IMR-90 (cell line): ENCODE results near the gene LDB1. TPM values are rescaled to one million over a fixed set of nuclear protein-coding genes. Genes with fewer than 3 reads are reported as not detected.

Source experiments
- ATAC-seq: fragments of 200-7000 bp; cut with Tn5 transposase; 2 replicates; pipeline ENCODE4 v1.9.1; 2020; ENCODE audit warnings: low read depth, mild to moderate bottlenecking, moderate library complexity
- Bru-seq: library from RNA; stranded (reverse); fragments of 400-500 nt; gene quantifications from one replicate; lab custom pipeline; 2021; lab: Mats Ljungman, UMichigan
- BruChase-seq, 2 experiments: library from RNA; stranded (reverse); fragments of 400-500 nt; gene quantifications; one replicate each; lab custom pipeline; 2021; lab: Mats Ljungman, UMichigan
- BruUV-seq: library from RNA; stranded (reverse); fragments of 400-500 nt; replicated peaks from 2 replicates; lab custom pipeline; 2021; lab: Mats Ljungman, UMichigan
- CTCF ChIA-PET: fragments of 300-600 bp; formaldehyde crosslinking; extraction: SDS; loops from one replicate; lab custom pipeline; 2021; ENCODE audit warnings: antibody characterized with exemption; lab: Yijun Ruan, JAX
- POLR2A ChIA-PET: fragments of 300-600 bp; sonication (Branson Sonifier 250); formaldehyde crosslinking; loops from one replicate; lab custom pipeline; 2022; ENCODE audit warnings: antibody characterized with exemption; ENCODE audit not compliant: unreplicated experiment; lab: Charles Lee
- DNase-seq: peaks from one replicate; pipeline ENCODE4 v3.0.0; 2013
- H2AFZ ChIP-seq: replicated peaks from 2 replicates; pipeline ENCODE3; 2013; ENCODE audit warnings: low read length, mild to moderate bottlenecking; ENCODE audit not compliant: poor library complexity
- H2AK5ac ChIP-seq: 2 replicates; pipeline ENCODE4 v1.6.1; 2013; ENCODE audit warnings: low read depth, low read length, inconsistent platforms
- H2AK9ac ChIP-seq: replicated peaks from 2 replicates; pipeline ENCODE3; 2013; ENCODE audit warnings: mild to moderate bottlenecking, low read depth, low read length, moderate library complexity; ENCODE audit not compliant: poor library complexity
- H2BK120ac ChIP-seq: 2 replicates; pipeline ENCODE4 v1.6.1; 2013; ENCODE audit warnings: low read depth, low read length, inconsistent platforms
- H2BK15ac ChIP-seq: 3 replicates; pipeline ENCODE4 v1.6.1; 2013; ENCODE audit warnings: low read depth, low read length, inconsistent platforms
- H2BK20ac ChIP-seq: 2 replicates; pipeline ENCODE4 v1.6.1; 2013; ENCODE audit warnings: low read depth, mild to moderate bottlenecking, inconsistent platforms, low read length, moderate library complexity
- H2BK5ac ChIP-seq: 2 replicates; pipeline ENCODE4 v1.6.1; 2013; ENCODE audit warnings: mild to moderate bottlenecking, low read depth, low read length, inconsistent platforms; ENCODE audit not compliant: poor library complexity, severe bottlenecking
- H3K14ac ChIP-seq: replicated peaks from 2 replicates; pipeline ENCODE4 v1.6.1; 2013; ENCODE audit warnings: low read depth, low read length, inconsistent platforms
- H3K18ac ChIP-seq: 2 replicates; pipeline ENCODE4 v1.6.1; 2013; ENCODE audit warnings: low read depth, low read length, control low read depth
- H3K23ac ChIP-seq: 2 replicates; pipeline ENCODE4 v1.6.1; 2013; ENCODE audit warnings: low read depth, low read length, inconsistent platforms
- H3K27ac ChIP-seq: 2 replicates; pipeline ENCODE4 v1.5.1; 2013; ENCODE audit warnings: mild to moderate bottlenecking, control low read depth, low read length; ENCODE audit not compliant: insufficient read depth
- H3K27me3 ChIP-seq: 2 replicates; pipeline ENCODE4 v1.6.1; 2013; ENCODE audit warnings: low read length; ENCODE audit not compliant: control insufficient read depth, insufficient read depth
- H3K36me3 ChIP-seq: 2 replicates; pipeline ENCODE4 v1.6.1; 2013; ENCODE audit warnings: low read length, mixed read lengths; ENCODE audit not compliant: control insufficient read depth, insufficient read depth
- H3K4ac ChIP-seq: 2 replicates; pipeline ENCODE4 v1.6.1; 2013; ENCODE audit warnings: low read depth, low read length, inconsistent platforms
- H3K4me1 ChIP-seq: 2 replicates; pipeline ENCODE4 v1.6.1; 2013; ENCODE audit warnings: low read length, mixed read lengths; ENCODE audit not compliant: control insufficient read depth, insufficient read depth
- H3K4me2 ChIP-seq: 2 replicates; pipeline ENCODE4 v1.6.1; 2013; ENCODE audit warnings: low read depth, mild to moderate bottlenecking, control low read depth, low read length, moderate library complexity
- H3K4me3 ChIP-seq: 2 replicates; pipeline ENCODE4 v1.5.1; 2013; ENCODE audit warnings: low read depth, mild to moderate bottlenecking, control low read depth, low read length, moderate library complexity; ENCODE audit not compliant: insufficient read depth
- H3K56ac ChIP-seq: 2 replicates; pipeline ENCODE4 v1.6.1; 2013; ENCODE audit warnings: low read length, inconsistent platforms; ENCODE audit not compliant: insufficient read depth; ENCODE audit errors: extremely low read depth
- H3K79me1 ChIP-seq, 2 experiments: 2 replicates each; pipeline ENCODE4 v1.6.1; 2013; ENCODE audit warnings: low read length in 2 of 2, inconsistent platforms in 1 of 2, low read depth in 1 of 2
- H3K9ac ChIP-seq: 2 replicates; pipeline ENCODE4 v1.6.1; 2013; ENCODE audit warnings: low read depth, low read length, control low read depth
- H3K9me1 ChIP-seq: 2 replicates; pipeline ENCODE4 v1.6.1; 2013; ENCODE audit warnings: low read length, inconsistent platforms; ENCODE audit not compliant: insufficient read depth
- H3K9me3 ChIP-seq: 2 replicates; pipeline ENCODE4 v1.6.1; 2013; ENCODE audit warnings: low read length; ENCODE audit not compliant: control insufficient read depth, insufficient read depth
- H4K20me1 ChIP-seq: 2 replicates; pipeline ENCODE4 v1.6.1; 2013; ENCODE audit warnings: low read length, inconsistent platforms; ENCODE audit not compliant: insufficient read depth
- H4K5ac ChIP-seq: 2 replicates; pipeline ENCODE4 v1.6.1; 2013; ENCODE audit warnings: mild to moderate bottlenecking, low read depth, low read length, control low read depth
- H4K8ac ChIP-seq, 2 experiments: 2 replicates each; pipeline ENCODE4 v1.6.1; 2013; ENCODE audit warnings: low read depth in 2 of 2, low read length in 2 of 2, control low read depth in 1 of 2, inconsistent platforms in 1 of 2
- H4K91ac ChIP-seq: 2 replicates; pipeline ENCODE4 v1.6.1; 2013; ENCODE audit warnings: low read depth, low read length, inconsistent platforms; ENCODE audit not compliant: insufficient read depth
- BHLHE40 ChIP-seq: fragments of 150-350 bp; IDR thresholded peaks from 2 replicates; pipeline ENCODE4 v1.6.1; 2016; ENCODE audit warnings: mild to moderate bottlenecking, low read depth, low read length
- CEBPB ChIP-seq: IDR thresholded peaks from 2 replicates; pipeline ENCODE4 v1.6.1; 2012; ENCODE audit warnings: low read depth, low read length, improper control_type of control experiment
- MAFK ChIP-seq: IDR thresholded peaks from 2 replicates; pipeline ENCODE4 v1.6.1; 2012; ENCODE audit warnings: low read depth, low read length, improper control_type of control experiment
- MAZ ChIP-seq: IDR thresholded peaks from 2 replicates; pipeline ENCODE4 v1.6.1; 2012; ENCODE audit warnings: low read depth, mild to moderate bottlenecking, low read length, improper control_type of control experiment, moderate library complexity, borderline replicate concordance
- MXI1 ChIP-seq: IDR thresholded peaks from 2 replicates; pipeline ENCODE4 v1.6.1; 2012; ENCODE audit warnings: low read depth, mild to moderate bottlenecking, low read length, moderate library complexity, borderline replicate concordance
- POLR2A ChIP-seq: IDR thresholded peaks from 2 replicates; pipeline ENCODE4 v1.6.1; 2012; ENCODE audit warnings: mild to moderate bottlenecking, low read depth, low read length
- RCOR1 ChIP-seq: IDR thresholded peaks from 2 replicates; pipeline ENCODE4 v1.6.1; 2012; ENCODE audit warnings: mild to moderate bottlenecking, low read length, improper control_type of control experiment; ENCODE audit not compliant: insufficient replicate concordance
- SMC3 ChIP-seq: fragments of 150-350 bp; IDR thresholded peaks from 2 replicates; pipeline ENCODE4 v1.6.1; 2016; ENCODE audit warnings: low read depth, mild to moderate bottlenecking, antibody characterized with exemption, low read length, moderate library complexity
- WGBS, 2 experiments: methylation state at CpG; one replicate each; pipeline versions ENCODE4 v1.1.5 to v1.1.7; 2013; ENCODE audit warnings: missing lambda C conversion rate in 2 of 2; ENCODE audit not compliant: insufficient read length in 1 of 2; ENCODE audit errors: extremely low coverage in 2 of 2; 5-methylcytosine and 5-hydroxymethylcytosine counted together
- dilution Hi-C: fragments of 300-500 bp; cut with HindIII; formaldehyde crosslinking; loops from one replicate; pipeline ENCODE4 v1.14.3; 2018; ENCODE audit warnings: low sequenced_read_pairs; ENCODE audit not compliant: unreplicated experiment
- in situ Hi-C: fragments of 300-500 bp; cut with MboI; formaldehyde crosslinking; loops from 3 replicates; pipeline ENCODE4 v1.14.3; 2019; ENCODE audit warnings: low sequenced_read_pairs, inconsistent platforms, mixed read lengths
- intact Hi-C: fragments of 100-400 bp; cut with micrococcal nuclease; formaldehyde crosslinking; loops from 2 replicates; pipeline ENCODE4 v1.10.0; 2022
- long read RNA-seq: library from polyadenylated mRNA; unstranded; transcript quantifications from one replicate; pipeline ENCODE4 v2.0.0, GENCODE V29; 2021; ENCODE audit not compliant: unreplicated experiment
- polyA plus RNA-seq, 3 experiments: library from polyadenylated mRNA; depleted of rRNA; stranded (reverse); fragments of >200 nt; gene quantifications; 2 replicates each; pipeline ENCODE4 v1.2.3, GENCODE V29; 2012; ENCODE audit warnings: low replicate concordance in 1 of 3
- total RNA-seq: library from RNA; depleted of rRNA; stranded (reverse); fragments of >200 nt; gene quantifications from 2 replicates; pipeline ENCODE4 v1.2.3, GENCODE V29; 2012; rRNA removed
- TF ChIP-seq, protein P1 (sequence below): fragments of 150-350 bp; IDR thresholded peaks from 2 replicates; pipeline ENCODE4 v1.6.1; 2017; ENCODE audit warnings: mild to moderate bottlenecking, antibody characterized with exemption, low read length, low read depth
- TF ChIP-seq, protein P2 (sequence below): conservative IDR thresholded peaks from 2 replicates; pipeline ENCODE4 v1.5.1; 2012; ENCODE audit warnings: mild to moderate bottlenecking, low read depth, low read length, improper control_type of control experiment

The LDB1 gene, protein sequence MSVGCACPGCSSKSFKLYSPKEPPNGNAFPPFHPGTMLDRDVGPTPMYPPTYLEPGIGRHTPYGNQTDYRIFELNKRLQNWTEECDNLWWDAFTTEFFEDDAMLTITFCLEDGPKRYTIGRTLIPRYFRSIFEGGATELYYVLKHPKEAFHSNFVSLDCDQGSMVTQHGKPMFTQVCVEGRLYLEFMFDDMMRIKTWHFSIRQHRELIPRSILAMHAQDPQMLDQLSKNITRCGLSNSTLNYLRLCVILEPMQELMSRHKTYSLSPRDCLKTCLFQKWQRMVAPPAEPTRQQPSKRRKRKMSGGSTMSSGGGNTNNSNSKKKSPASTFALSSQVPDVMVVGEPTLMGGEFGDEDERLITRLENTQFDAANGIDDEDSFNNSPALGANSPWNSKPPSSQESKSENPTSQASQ
- total RNA-seq, result 45.3 and 47.9 TPM in 2 replicates
- 92.4 and 100 TPM in 2 replicates for polyA plus RNA-seq (2012; rRNA removed)
- 40.2 and 67.9 TPM in 2 replicates for polyA plus RNA-seq (2012; cell fraction: cytosol; rRNA removed)
- 464 and 468 TPM in 2 replicates for polyA plus RNA-seq (2012; cell fraction: nucleus; rRNA removed; ENCODE audit: low replicate concordance)
- Bru-seq, nascent RNA, result percentile 90 among the genes with signal in this experiment
- percentile 95 among the genes with signal in this experiment for BruChase-seq, experiment 1, labeled RNA remaining after a 6-hour chase
- BruChase-seq, experiment 2, labeled RNA remaining after a 2-hour chase, result percentile 95 among the genes with signal in this experiment
- long read RNA-seq, transcript LDB1-202 (11 exons, 2,089 nt), result major isoform, 9 of 103 reads
- long read RNA-seq, partial matches to known transcripts, result 44 of 103 reads
- long read RNA-seq, other reads (novel, unspliced or antisense), result 47 of 103 reads

DNA sequence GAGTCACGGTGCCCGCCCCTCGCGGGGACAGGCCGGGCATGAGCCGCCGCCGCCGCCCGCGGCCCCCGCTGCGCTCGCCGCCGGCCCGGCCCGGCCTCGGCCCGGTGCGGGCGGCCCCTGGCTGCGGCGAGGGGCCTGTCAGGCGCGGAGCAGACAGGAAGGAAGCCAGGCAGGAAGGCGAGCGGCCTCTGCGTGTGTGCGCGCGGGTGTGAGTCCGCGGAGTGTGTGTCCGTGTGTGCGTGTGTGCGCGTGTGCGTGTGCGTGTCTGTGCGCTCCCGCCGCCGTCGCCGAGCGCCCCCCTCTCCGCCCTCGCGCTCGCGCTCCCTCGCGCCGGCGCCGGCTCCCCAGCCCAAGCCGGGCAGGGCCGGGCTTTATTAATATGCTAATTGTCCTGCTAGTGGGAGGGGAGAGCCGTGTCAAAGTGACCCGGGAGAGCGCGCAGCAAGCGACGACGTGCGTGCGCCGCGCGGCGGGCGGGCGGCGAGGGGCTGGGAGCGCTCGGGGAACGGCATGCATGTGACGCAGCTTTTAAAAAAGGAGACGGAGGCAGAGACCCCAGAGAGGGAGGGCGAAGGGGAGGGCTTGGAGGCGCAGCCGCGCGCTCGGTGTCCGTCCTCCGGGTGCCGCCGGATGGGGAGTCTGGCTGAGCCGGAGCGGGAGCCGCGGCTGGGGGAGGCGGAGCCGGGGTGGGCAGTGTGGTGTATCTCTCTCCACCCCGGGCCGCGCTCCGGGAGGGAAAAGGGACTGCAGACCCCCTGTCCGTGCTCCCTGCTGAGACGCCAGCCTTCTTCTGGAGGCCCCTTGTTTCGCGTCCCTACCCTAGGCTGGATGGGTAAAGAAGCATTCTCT is at the start of gene LDB1:
TSS of gene LDB1 (minus strand) at position 227 of the 849 bp plus-strand sequence. CDS start 258 bp downstream, outside the sequence.
- Histone ChIP-seq H4K91ac (peak within 1 kb of the TSS; percentile 95), H3K56ac (peak within 1 kb of the TSS; percentile 79), H2BK15ac (peak within 1 kb of the TSS; percentile 73; the same call in 2 of the 3 replicates), H4K20me1 (peaks cover 16% of the 10 kb centered on the region), H4K5ac (peak within 1 kb of the TSS; percentile 90), H3K9ac (peak within 1 kb of the TSS; percentile 98), H3K4ac (peak within 1 kb of the TSS; percentile 96), H3K9me3 (no peaks in the 10 kb centered on the region), H3K27me3 (no peaks in the 10 kb centered on the region), H2BK120ac (peak within 1 kb of the TSS; percentile 94), H2AK9ac (peak within 1 kb of the TSS; percentile 100), H3K79me1 (peaks cover 7 to 59% of the 10 kb centered on the region in 2 experiments; a peak in 2 of 4 replicates), H3K4me1 (peaks cover 30% of the 10 kb centered on the region), H3K9me1 (peaks cover 20% of the 10 kb centered on the region), H2AFZ (peak within 1 kb of the TSS; percentile 94), H2BK5ac (peak within 1 kb of the TSS; percentile 94), H2BK20ac (peak within 1 kb of the TSS; percentile 78; the same call in 1 of the 2 replicates), H3K23ac (peak within 1 kb of the TSS; percentile 99), H3K4me2 (peak within 1 kb of the TSS; percentile 88), H3K4me3 (peak within 1 kb of the TSS; percentile 89), H3K27ac (peak within 1 kb of the TSS; percentile 91), H4K8ac (peak within 1 kb of the TSS; percentile 53 to 89), H3K14ac (peak within 1 kb of the TSS; percentile 99), H2AK5ac (peak within 1 kb of the TSS; percentile 98), H3K36me3 (no peaks in the 10 kb centered on the region), H3K18ac (peak within 1 kb of the TSS; percentile 87)
- no TSS peak for BruUV-seq
- intact Hi-C loops, result loop anchor here (2.0 kb wide), 1 partner anchor 32 kb away; the partner anchor contains the start of gene NOLC1
- in situ Hi-C loops, result no loop called here
- 1% methylated on average over 51 of the region's 104 CpGs; no CpG with 5 or more reads in 1 of the 2 experiments for WGBS, 2 experiments
- CTCF ChIA-PET, result no interaction called here
- peak; percentile 45 for ATAC-seq
- POLR2A ChIA-PET, result interaction anchor here (0.6 kb wide), 1 partner anchor 68 kb away, joined by 4 read pairs; no protein-coding TSS in a partner anchor
- 0 out of 2 replicates have a peak, but pooled peaks have one; percentile 22 for TF ChIP-seq BHLHE40
- no peak; the same call in 1 of the 2 replicates for TF ChIP-seq MAZ
- TF ChIP-seq CEBPB, result no peak
- no peak for TF ChIP-seq RCOR1
- peak; percentile 29; the same call in 1 of the 2 replicates for TF ChIP-seq MXI1
- no peak for TF ChIP-seq MAFK
- TF ChIP-seq, protein P1, sequence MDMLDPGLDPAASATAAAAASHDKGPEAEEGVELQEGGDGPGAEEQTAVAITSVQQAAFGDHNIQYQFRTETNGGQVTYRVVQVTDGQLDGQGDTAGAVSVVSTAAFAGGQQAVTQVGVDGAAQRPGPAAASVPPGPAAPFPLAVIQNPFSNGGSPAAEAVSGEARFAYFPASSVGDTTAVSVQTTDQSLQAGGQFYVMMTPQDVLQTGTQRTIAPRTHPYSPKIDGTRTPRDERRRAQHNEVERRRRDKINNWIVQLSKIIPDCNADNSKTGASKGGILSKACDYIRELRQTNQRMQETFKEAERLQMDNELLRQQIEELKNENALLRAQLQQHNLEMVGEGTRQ, result no peak
- TF ChIP-seq, protein P2, sequence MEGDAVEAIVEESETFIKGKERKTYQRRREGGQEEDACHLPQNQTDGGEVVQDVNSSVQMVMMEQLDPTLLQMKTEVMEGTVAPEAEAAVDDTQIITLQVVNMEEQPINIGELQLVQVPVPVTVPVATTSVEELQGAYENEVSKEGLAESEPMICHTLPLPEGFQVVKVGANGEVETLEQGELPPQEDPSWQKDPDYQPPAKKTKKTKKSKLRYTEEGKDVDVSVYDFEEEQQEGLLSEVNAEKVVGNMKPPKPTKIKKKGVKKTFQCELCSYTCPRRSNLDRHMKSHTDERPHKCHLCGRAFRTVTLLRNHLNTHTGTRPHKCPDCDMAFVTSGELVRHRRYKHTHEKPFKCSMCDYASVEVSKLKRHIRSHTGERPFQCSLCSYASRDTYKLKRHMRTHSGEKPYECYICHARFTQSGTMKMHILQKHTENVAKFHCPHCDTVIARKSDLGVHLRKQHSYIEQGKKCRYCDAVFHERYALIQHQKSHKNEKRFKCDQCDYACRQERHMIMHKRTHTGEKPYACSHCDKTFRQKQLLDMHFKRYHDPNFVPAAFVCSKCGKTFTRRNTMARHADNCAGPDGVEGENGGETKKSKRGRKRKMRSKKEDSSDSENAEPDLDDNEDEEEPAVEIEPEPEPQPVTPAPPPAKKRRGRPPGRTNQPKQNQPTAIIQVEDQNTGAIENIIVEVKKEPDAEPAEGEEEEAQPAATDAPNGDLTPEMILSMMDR, result no peak
- TF ChIP-seq POLR2A, result peak; percentile 37; the same call in 1 of the 2 replicates
- no peak for TF ChIP-seq SMC3
- dilution Hi-C loops, result no loop called here
- DNase-seq, result peak; percentile 77
